DND-41 (cell line): ENCODE results near the gene MLIP.

ENCODE experiments used
- EZH2 ChIP-seq: IDR thresholded peaks from 3 replicates; pipeline ENCODE4 v1.6.1; 2012; ENCODE audit warnings: borderline replicate concordance, low read depth, mild to moderate bottlenecking, moderate library complexity, low read length, inconsistent platforms; ENCODE audit not compliant: severe bottlenecking
- TF ChIP-seq, protein P1 (sequence below): IDR thresholded peaks from 2 replicates; pipeline ENCODE4 v1.5.1; 2012; ENCODE audit warnings: borderline replicate concordance, low read length, moderate library complexity, mild to moderate bottlenecking; ENCODE audit not compliant: poor library complexity, severe bottlenecking; ENCODE audit errors: extremely low read depth

DNA sequence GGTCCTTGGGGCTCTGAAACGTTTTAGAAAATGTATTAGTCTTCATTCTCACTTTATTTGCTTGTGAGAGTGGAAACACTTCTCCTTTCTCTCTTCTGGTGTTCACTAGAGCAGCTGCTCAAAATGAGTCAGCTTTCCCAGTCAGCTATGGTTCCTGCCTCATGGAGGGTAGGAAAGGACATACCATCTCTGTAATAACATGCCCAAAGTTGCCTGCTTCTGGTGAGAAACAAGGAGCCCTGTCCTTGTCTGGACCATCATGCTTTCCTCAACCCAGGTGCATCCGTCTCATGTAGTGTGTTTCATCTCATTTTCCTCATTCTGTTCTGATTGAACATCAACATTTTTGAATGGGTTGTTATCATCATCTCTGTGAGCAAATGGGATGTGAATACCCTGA is 179.9 kb downstream of the MLIP start:
- TF ChIP-seq, protein P1, sequence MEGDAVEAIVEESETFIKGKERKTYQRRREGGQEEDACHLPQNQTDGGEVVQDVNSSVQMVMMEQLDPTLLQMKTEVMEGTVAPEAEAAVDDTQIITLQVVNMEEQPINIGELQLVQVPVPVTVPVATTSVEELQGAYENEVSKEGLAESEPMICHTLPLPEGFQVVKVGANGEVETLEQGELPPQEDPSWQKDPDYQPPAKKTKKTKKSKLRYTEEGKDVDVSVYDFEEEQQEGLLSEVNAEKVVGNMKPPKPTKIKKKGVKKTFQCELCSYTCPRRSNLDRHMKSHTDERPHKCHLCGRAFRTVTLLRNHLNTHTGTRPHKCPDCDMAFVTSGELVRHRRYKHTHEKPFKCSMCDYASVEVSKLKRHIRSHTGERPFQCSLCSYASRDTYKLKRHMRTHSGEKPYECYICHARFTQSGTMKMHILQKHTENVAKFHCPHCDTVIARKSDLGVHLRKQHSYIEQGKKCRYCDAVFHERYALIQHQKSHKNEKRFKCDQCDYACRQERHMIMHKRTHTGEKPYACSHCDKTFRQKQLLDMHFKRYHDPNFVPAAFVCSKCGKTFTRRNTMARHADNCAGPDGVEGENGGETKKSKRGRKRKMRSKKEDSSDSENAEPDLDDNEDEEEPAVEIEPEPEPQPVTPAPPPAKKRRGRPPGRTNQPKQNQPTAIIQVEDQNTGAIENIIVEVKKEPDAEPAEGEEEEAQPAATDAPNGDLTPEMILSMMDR, result no peak
- no peak for TF ChIP-seq EZH2
